Measurements from ENCODE around the gene SLC22A8.
"Not testable (repeated sequence)": the region's sequence is repeated elsewhere in the genome, so short reads cannot be mapped to it uniquely, and the experiment has no call there.

The SLC22A8 gene

GRCh38 chr11:62985041-62985750 is 30.4 kb downstream of the SLC22A8 start:
- DNase-seq (ENCODE audit: low spot score), result no peak

DNA sequence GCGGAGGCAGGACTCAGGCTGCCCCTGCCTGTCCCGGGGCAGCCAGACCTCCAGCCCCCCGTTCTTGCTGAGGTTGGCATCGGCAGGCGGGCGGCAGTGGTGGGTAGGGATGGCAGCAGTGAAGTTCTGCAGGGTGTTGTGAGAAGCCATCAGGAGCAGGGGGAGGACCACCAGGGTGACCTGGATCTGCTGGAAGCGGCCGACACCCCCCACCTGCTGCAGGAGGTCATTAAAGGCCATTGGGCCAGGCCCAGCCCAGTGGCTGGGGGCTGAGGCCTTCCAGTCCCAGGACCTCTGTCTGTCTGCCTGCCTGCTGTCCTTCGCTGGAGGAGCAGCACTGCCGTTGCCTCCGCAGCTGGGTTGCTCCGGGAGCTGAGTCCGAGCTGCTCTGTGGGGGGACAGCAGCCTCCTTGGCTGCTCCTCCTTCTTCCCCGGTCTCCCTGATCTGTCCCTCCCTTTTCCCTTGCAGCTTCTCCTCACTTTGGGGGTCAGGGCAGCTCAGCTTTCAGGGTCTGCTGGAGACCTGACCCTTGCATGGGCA is 31.1 kb downstream of the SLC22A8 start, which contains the start of gene SLC22A6:
Gene SLC22A6, minus strand, starts transcription at position 517 of the 541 bp plus-strand sequence. Its CDS starts 277 bp downstream, at position 240.
- DNase-seq (ENCODE audit: low spot score), result no peak

DNA sequence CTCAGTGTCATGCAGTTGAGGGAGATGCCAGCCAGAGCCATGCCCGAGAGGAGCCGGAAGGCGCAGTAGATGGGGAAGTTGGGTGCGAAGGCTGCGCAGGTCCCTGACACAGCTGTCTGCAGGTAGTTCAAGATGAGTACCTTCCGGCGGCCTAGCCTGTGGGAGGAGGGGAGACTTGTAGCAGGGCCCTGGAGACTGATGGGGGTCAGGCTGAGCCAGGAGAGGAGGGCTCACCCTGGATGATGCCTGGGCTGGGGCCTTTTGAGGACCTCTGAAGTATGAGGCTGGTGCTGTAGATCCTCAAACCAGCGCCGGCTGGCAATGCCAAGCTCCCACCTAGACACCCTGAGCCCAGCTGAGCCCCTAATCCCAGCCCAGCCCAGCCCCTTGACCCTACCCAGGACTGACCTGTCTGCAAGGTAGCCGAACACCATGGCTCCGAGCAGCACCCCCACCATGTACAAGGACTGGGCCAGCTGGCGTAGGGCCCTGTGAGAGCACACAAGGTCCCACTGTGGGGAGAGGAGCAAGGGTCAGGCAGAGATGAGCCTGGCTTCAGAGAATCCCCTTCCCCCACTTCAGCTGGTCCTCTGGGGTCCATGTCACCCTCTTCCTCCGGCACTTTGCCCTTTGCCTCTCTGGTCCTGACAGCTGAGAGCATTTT is 32.0 kb downstream of the SLC22A8 start:
- DNase-seq (ENCODE audit: low spot score), result no peak

DNA sequence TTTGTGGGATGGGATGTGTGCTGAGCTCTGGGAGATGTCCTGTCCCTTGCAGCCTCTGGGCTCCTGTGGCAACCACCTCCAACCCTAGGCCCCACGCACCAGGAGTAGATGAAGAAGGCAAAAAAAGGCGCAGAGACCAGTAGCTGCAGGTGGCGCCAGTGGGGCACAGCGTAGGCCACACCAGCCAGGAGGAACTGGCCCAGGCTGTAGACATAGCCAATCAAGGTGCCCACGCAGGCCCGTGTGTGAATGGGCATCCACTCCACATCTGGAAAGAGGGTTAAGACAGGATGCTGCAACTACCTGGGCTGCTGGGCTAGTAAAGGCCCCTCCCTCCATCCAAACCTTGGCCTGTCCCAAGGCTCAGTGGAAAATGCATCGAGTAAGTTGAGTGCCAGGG is 33.9 kb downstream of the SLC22A8 start:
- no peak for DNase-seq (ENCODE audit: low spot score)

GRCh38 chr11:62980133-62980760 is 35.4 kb downstream of the SLC22A8 start:
- DNase-seq (ENCODE audit: low spot score), result no peak

DNA sequence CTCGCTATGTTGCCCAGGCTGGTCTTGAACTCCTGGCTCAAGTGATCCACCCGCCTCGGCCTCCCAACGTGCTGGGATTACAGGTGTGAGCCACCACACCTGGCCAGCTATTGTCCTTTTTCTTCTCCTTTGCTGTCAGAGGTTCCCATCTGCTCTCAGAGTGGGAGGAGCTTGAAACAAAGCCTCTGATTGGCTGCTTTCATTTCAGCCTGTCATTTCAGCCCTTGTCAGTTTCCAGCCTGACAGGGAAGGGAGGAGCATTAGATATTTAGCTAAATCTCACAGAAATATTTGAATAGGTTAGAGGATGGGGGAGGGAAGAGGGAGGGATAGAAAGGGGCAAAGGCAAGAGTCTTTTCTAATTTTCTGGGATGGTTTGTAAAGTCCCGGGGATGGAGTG is 39.5 kb downstream of the SLC22A8 start:
- DNase-seq (ENCODE audit: low spot score), result no peak

- no peak for DNase-seq (ENCODE audit: low spot score)
These were observed 40.7 kb downstream of the SLC22A8 start for GRCh38 chr11:62974848-62975522.

DNA sequence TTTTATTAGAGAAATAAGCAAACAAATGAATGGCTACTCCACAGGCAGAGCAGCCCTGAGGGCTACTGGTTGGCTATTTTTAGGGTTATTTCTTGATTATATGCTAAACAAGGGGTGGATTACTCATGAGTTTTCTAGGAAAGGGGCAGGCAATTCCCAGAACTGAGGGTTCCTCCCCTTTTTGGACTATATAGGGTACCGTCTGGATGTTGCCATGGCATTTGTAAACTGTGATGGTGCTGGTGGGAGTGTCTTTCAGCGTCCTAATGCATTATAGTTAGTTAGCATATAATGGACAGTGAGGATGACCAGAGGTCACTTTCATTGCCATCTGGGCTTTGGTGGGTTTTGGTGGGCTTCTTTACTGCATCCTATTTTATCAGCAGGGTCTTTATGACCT is 50.1 kb downstream of the SLC22A8 start:
- DNase-seq (ENCODE audit: low spot score), result no peak

DNA sequence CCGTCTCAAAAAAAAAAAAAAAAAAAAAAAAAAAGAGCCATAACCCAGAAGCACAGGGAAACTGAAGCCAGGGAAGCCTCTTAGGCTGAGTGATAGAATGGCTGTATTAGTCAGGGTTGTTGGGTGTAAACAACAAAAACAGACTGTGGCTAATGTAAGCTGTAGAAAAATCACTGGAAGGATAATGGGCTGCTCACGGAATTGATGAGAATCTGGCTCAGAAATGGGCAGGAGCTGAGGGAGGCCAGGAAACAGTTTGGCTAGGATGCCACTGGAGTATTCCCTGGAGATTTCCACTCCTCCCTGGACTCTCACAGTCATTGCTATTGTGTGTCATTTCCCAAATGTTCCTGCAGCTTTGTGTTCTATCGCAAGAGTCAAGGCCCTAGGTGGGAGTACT is 53.2 kb downstream of the SLC22A8 start:
- no peak for DNase-seq (ENCODE audit: low spot score)

GRCh38 chr11:62961017-62961570 is 54.5 kb downstream of the SLC22A8 start:
- no peak for DNase-seq (ENCODE audit: low spot score)

DNA sequence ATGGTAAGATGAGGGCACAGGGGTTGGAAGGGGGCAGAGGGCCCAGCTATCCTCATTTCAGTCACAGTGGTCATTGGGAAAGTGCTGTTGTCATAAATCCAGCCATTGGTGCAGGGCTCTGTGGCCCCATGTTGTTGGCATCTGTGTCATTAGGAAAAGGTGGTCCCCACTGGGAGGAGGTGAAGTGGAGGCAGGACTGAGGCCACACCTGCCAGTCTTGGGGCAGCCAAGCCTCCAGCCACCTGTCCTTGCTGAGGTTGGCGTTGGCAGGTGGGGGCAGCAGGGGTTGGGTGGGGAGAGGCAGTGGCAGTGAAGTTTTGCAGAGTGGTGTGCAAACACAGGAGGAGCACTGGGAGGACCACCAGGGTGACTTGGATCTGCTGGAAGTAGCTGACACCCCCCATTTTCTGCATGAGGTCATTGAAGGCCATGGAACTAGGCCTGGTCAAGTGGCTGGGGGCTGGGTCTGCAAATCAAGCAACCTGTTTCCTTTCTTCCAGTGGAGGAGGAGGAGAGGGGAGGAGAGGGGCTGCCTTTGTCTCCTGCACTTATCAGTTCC is 56.1 kb downstream of the SLC22A8 start:
- DNase-seq (ENCODE audit: low spot score), result no peak

DNA sequence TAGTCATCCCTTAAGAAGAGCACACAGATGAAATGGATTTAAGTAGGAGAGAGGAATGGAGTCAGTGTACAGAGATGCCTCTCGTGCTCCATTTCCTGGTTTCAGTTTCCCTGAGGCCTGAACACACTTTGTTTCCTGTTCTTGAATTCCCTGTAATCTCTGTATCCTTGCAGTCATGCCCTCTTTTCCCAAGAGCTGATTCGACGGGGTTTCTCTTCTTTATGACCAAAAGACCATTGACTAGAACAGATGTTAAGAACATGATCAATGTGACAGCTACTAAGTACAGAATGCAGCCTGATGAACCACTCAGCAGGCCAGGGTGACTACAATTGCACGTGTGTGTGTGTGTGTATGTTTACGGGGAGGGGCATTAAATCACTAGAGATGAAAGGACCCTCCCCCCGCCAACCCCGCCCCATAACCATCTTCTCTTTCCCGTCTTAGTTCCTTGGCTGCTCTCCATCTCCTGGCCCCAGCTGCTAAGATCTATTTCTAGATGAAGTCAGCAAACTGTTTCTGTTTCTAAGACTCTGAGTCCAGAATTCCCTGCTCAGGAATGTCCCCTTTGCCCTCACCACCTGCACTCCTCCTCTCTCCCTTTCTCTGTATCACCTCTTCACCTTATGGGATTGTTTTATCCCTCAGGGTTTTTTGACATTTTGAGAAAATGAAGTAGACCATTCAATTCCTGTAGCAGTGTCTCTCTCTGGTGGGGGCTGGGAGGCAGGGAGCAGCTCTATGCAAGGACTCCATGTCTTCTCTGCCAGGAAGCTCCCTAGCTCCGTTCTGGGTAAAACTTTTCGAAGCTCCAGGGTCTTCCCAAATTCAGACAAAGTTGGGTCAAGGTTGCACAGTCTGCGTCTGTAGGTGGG is 56.9 kb downstream of the SLC22A8 start:
- no peak for DNase-seq (ENCODE audit: low spot score)

- DNase-seq (ENCODE audit: low spot score), result no peak
These were observed 58.5 kb downstream of the SLC22A8 start for GRCh38 chr11:62957147-62957546.

DNA sequence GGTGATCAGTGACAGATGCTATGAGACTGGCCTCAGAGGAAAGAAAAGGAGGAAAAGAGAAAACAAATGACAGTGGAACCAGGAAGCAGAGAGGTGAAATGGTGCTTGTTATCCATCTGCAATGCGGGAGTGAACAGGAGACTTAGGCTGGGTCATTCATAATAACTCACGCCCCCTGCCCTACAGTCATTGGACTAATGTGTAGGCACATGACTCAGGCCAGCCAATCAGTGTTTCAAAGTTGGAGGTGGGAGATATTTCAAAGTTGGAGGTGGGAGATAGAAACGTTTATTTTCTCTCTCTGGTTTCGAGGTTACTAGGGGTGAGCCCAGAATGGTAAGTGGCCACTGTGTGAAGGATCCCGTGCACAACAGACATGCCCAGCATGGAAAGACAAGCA is 61.2 kb downstream of the SLC22A8 start:
- DNase-seq (ENCODE audit: low spot score), result no peak

DNA sequence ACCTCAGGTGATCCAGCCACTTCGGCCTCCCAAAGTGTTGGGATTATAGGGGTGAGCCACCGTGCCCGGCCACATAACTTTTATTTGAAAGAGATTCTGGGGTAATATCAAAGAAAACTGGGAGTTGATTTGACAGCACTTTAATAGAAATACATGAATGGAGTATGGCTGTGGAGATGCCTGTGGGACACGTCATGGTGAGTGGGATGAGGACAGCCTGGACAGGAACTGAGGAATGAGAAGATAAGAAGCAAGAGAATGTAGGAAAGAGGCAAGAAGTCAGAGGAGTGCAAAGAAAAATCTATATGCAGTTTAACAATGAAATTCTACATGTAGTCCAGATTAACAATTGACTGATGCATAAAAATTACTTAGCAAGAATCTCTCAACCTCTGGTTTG is 61.8 kb downstream of the SLC22A8 start:
- no peak for DNase-seq (ENCODE audit: low spot score)

DNA sequence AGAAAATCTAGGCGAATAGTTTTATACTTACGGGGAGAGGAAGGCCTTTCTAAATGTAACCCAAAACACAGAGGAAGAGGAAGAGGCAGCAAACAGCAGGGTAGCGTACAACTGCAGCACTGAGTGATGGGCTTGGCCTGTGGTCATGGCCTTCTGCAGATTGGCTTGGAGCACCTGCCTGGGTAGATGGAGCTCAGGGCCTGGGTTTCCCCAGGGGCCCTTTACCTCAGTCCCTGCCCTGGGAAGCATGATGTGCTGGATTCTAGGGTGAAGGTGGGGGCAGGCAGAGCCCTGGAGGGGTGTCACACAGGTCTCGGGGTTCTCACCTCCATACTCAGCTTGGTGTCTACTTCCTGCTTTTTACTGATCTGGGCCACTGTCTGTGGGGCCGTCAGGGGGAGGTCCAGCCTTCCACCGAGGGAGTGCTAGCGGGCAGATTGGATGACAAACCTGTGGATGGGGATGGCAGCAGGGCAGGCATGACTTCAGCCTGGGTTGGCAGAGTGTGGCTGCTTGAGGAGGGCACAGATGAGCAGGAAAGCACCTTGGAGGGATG is 66.8 kb downstream of the SLC22A8 start:
- no peak for DNase-seq (ENCODE audit: low spot score)

DNA sequence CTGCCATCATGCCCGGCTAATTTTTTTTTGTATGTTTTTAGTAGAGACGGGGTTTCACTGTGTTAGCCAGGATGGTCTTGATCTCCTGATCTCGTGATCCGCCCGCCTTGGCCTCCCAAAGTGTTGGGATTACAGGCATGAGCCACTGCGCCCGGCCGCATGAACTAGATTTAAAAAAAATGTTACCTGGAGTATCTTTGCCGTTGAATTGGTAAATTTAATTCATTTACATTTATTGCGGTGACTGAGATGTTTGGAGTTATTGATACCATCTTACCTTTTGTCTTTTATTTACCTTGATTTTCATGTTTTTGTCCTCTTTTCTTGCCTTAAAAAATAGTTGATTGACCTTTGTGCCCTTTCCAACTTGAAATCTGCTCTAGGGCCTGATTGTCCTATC is 70.1 kb downstream of the SLC22A8 start:
- DNase-seq (ENCODE audit: low spot score), result not testable (repeated sequence)

Measured in AG08396 (cell line).